Erythroblast (primary cell): ENCODE measurements around the gene DAB2IP.
"Not testable (repeated sequence)": the region's sequence is repeated elsewhere in the genome, so short reads cannot be mapped to it uniquely, and the experiment has no call there.

Experiments
- DNase-seq, 2 experiments: peaks; one replicate each; lab custom pipeline; 2025; lab: John Stamatoyannopoulos, UW
- GATA1 ChIP-seq: IDR thresholded peaks from 2 replicates; pipeline ENCODE4 v1.6.1; 2011; ENCODE audit warnings: low read depth, mild to moderate bottlenecking, control low read depth, low read length, moderate library complexity
- POLR2A ChIP-seq: IDR thresholded peaks from 2 replicates; pipeline ENCODE4 v1.6.1; 2011; ENCODE audit warnings: mild to moderate bottlenecking, low read length

DAB2IP gene

GRCh38 chr9:121643473-121643872, 8.0 kb upstream of the DAB2IP start:
- TF ChIP-seq POLR2A (no peak), GATA1 (no peak)
- no peak for DNase-seq

GRCh38 chr9:121644040-121644439, 7.4 kb upstream of the DAB2IP start:
- DNase-seq, result not testable (repeated sequence)

- no peak for DNase-seq
- no peak for TF ChIP-seq GATA1
- no peak for TF ChIP-seq POLR2A
These were observed 6.4 kb upstream of the DAB2IP start for GRCh38 chr9:121645003-121645402.

- TF ChIP-seq POLR2A (no peak), GATA1 (no peak)
- no peak for DNase-seq
These were observed 5.3 kb upstream of the DAB2IP start for GRCh38 chr9:121645853-121646807.

- peak; percentile 56 to 83 for DNase-seq
- no peak for TF ChIP-seq GATA1
- TF ChIP-seq POLR2A, result no peak
These were observed 4.4 kb upstream of the DAB2IP start for GRCh38 chr9:121646992-121647391.

- TF ChIP-seq GATA1, result no peak
- no peak for TF ChIP-seq POLR2A
- no peak for DNase-seq
These were observed 3.3 kb upstream of the DAB2IP start for GRCh38 chr9:121648172-121648571.

- DNase-seq, result no peak
- TF ChIP-seq GATA1 (no peak), POLR2A (no peak)
These were observed 2.6 kb upstream of the DAB2IP start for GRCh38 chr9:121648799-121649198.

- peak in 1 of 2 experiments; percentile 25 for DNase-seq
- TF ChIP-seq GATA1 (no peak), POLR2A (no peak)
These were observed 1.8 kb upstream of the DAB2IP start for GRCh38 chr9:121649476-121650216.

- TF ChIP-seq POLR2A (no peak), GATA1 (no peak)
- DNase-seq, result peak; percentile 26 to 64
These were observed 1.0 kb upstream of the DAB2IP start for GRCh38 chr9:121650217-121651007.

GRCh38 chr9:121651008-121651294, 483 bp upstream of the DAB2IP start:
- DNase-seq, result no peak
- TF ChIP-seq GATA1 (no peak), POLR2A (no peak)

GRCh38 chr9:121652021-121652837, 795 bp downstream of the DAB2IP start:
- DNase-seq, result no peak

GRCh38 chr9:121652838-121653231, 1.4 kb downstream of the DAB2IP start:
- no peak for DNase-seq
- TF ChIP-seq POLR2A (no peak), GATA1 (no peak)

More at GRCh38 chr9:121652021-121652837, 795 bp downstream of the DAB2IP start:
- TF ChIP-seq GATA1 (no peak), POLR2A (no peak)

- DNase-seq, result no peak
- TF ChIP-seq POLR2A (no peak), GATA1 (no peak)
These were observed 3.2 kb downstream of the DAB2IP start for GRCh38 chr9:121654499-121655140.
